ENCODE results near the gene TMBIM1.
A peak's percentile ranks its signal among the peaks of the same experiment; 100 is the strongest.
"Not testable (repeated sequence)": the region's sequence is repeated elsewhere in the genome, so short reads cannot be mapped to it uniquely, and the experiment has no call there.

TMBIM1 gene

GRCh38 chr2:218276986-218277755 lies 15.1 kb downstream of the TMBIM1 start:
- H3K4me3 ChIP-seq (ENCODE audit: low read length) = no peak overlapping the region
- no peak for TF ChIP-seq ZNF274 (IDR thresholded peaks at IDR 0.05; ENCODE audit: low read depth, low read length)

- TF ChIP-seq ZNF274 (IDR thresholded peaks at IDR 0.05; ENCODE audit: low read depth, low read length) = no peak
- H3K4me3 ChIP-seq (ENCODE audit: low read length) = no peak overlapping the region
These were observed 16.8 kb downstream of the TMBIM1 start for GRCh38 chr2:218275371-218276072.

GRCh38 chr2:218274586-218274985 lies 17.7 kb downstream of the TMBIM1 start:
- TF ChIP-seq ZNF274 (IDR thresholded peaks at IDR 0.05; ENCODE audit: low read depth, low read length) = no peak
- H3K4me3 ChIP-seq (ENCODE audit: low read length) = no peak overlapping the region

- H3K4me3 ChIP-seq (ENCODE audit: low read length) = no peak overlapping the region
- no peak for TF ChIP-seq ZNF274 (IDR thresholded peaks at IDR 0.05; ENCODE audit: low read depth, low read length)
These were observed 18.4 kb downstream of the TMBIM1 start for GRCh38 chr2:218273908-218274249.

- H3K4me3 ChIP-seq (ENCODE audit: low read length) = not testable (repeated sequence)
These were observed 18.9 kb downstream of the TMBIM1 start for GRCh38 chr2:218273214-218273907.

GRCh38 chr2:218272531-218273212 lies 19.6 kb downstream of the TMBIM1 start:
- H3K4me3 ChIP-seq (ENCODE audit: low read length) = no peak overlapping the region
- no peak for TF ChIP-seq ZNF274 (IDR thresholded peaks at IDR 0.05; ENCODE audit: low read depth, low read length)

GRCh38 chr2:218271865-218272530 lies 20.3 kb downstream of the TMBIM1 start:
- no peak overlapping the region for H3K4me3 ChIP-seq (ENCODE audit: low read length)
- TF ChIP-seq ZNF274 (IDR thresholded peaks at IDR 0.05; ENCODE audit: low read depth, low read length) = no peak

GRCh38 chr2:218271487-218271797 lies 20.9 kb downstream of the TMBIM1 start:
- TF ChIP-seq ZNF274 (IDR thresholded peaks at IDR 0.05; ENCODE audit: low read depth, low read length) = no peak
- H3K4me3 ChIP-seq (ENCODE audit: low read length) = peak overlapping the region; percentile 79; the same call in 1 of the 2 replicates

GRCh38 chr2:218270721-218271486 lies 21.4 kb downstream of the TMBIM1 start:
- H3K4me3 ChIP-seq (ENCODE audit: low read length) = peak overlapping the region; percentile 79
- TF ChIP-seq ZNF274 (IDR thresholded peaks at IDR 0.05; ENCODE audit: low read depth, low read length) = no peak

GRCh38 chr2:218269900-218270720 lies 22.2 kb downstream of the TMBIM1 start, which contains the start of the genes AAMP and PNKD:
TSS of gene AAMP (minus strand) at chr2:218270137. CDS start at chr2:218270086, 51 bp downstream.
TSS of gene PNKD (plus strand) at chr2:218270519. CDS start at chr2:218270536, 17 bp downstream.
- H3K4me3 ChIP-seq (ENCODE audit: low read length) = peak within 1 kb of the TSS; percentile 87
- no peak for TF ChIP-seq ZNF274 (IDR thresholded peaks at IDR 0.05; ENCODE audit: low read depth, low read length)

- no peak for TF ChIP-seq ZNF274 (IDR thresholded peaks at IDR 0.05; ENCODE audit: low read depth, low read length)
- no peak overlapping the region for H3K4me3 ChIP-seq (ENCODE audit: low read length)
These were observed 25.0 kb downstream of the TMBIM1 start for GRCh38 chr2:218267259-218267658.

GRCh38 chr2:218266316-218266979 lies 25.9 kb downstream of the TMBIM1 start:
- H3K4me3 ChIP-seq (ENCODE audit: low read length) = no peak overlapping the region
- TF ChIP-seq ZNF274 (IDR thresholded peaks at IDR 0.05; ENCODE audit: low read depth, low read length) = no peak
